ENCODE measurements around the gene GPR150. TPM values are rescaled to one million over a fixed set of nuclear protein-coding genes. Genes with fewer than 3 reads are reported as not detected.

GPR150 gene
- total RNA-seq, 1 donor = 0.36 TPM

- TF ChIP-seq CTCF (IDR thresholded peaks at IDR 0.05; ENCODE audit: extremely low read depth, low read depth, low read length) = no peak
- H3K27me3 ChIP-seq (ENCODE audit: insufficient read depth, low read length) = no peaks in the 10 kb centered on the region
- peaks cover 10% of the 10 kb centered on the region for H3K4me1 ChIP-seq (ENCODE audit: insufficient read depth, low read length)
- no peak overlapping the region for H3K4me3 ChIP-seq (ENCODE audit: insufficient read depth, low read length)
- no peak overlapping the region for H3K4me2 ChIP-seq (ENCODE audit: insufficient read depth, low read length)
- no peaks in the 10 kb centered on the region for H4K20me1 ChIP-seq (ENCODE audit: insufficient read depth, low read length)
- DNase-seq (ENCODE audit: insufficient read length, low spot score, missing footprints) = no peak
- no peak overlapping the region for H3K27ac ChIP-seq (ENCODE audit: low read depth, low read length)
- no peaks in the 10 kb centered on the region for H3K36me3 ChIP-seq (ENCODE audit: insufficient read depth, low read length)
- H3K9me3 ChIP-seq (ENCODE audit: low read depth, low read length) = no peaks in the 10 kb centered on the region
- H3K79me2 ChIP-seq (ENCODE audit: insufficient read depth, low read length) = no peaks in the 10 kb centered on the region
- H2AFZ ChIP-seq (ENCODE audit: low read length) = no peak overlapping the region
Measured at GRCh38 chr5:95649842-95650620, 30.1 kb downstream of the GPR150 start.

DNA sequence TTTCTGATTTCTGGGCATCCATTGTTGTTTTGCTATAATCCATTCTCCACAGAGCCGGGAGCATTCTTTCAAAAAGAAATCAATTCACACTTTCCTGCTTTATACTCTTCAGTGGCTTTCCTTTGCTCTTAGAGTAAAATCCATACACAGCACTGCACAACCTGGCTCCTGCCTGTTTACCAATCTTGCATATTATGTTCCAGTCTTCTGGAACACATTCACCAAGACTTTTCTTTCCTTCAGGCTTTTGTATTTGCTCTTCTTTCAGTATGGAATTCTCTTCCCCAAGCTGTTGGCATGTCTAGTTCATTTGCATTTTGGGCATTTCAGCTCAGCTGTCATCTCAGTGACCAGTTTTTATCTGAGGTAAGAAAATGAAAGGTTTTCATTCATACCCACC lies 33.0 kb downstream of the GPR150 start:
- H3K27ac ChIP-seq (ENCODE audit: low read depth, low read length) = no peak overlapping the region
- no peak for TF ChIP-seq CTCF (IDR thresholded peaks at IDR 0.05; ENCODE audit: extremely low read depth, low read depth, low read length)
- no peak overlapping the region for H3K4me3 ChIP-seq (ENCODE audit: insufficient read depth, low read length)

GRCh38 chr5:95654196-95654595 lies 34.3 kb downstream of the GPR150 start:
- Histone ChIP-seq H3K36me3 (ENCODE audit: insufficient read depth, low read length) (no peaks in the 10 kb centered on the region), H3K9me3 (ENCODE audit: low read depth, low read length) (no peaks in the 10 kb centered on the region), H3K4me2 (ENCODE audit: insufficient read depth, low read length) (no peak overlapping the region), H3K79me2 (ENCODE audit: insufficient read depth, low read length) (no peaks in the 10 kb centered on the region), H3K27me3 (ENCODE audit: insufficient read depth, low read length) (no peaks in the 10 kb centered on the region), H3K4me3 (ENCODE audit: insufficient read depth, low read length) (no peak overlapping the region), H3K27ac (ENCODE audit: low read depth, low read length) (no peak overlapping the region), H2AFZ (ENCODE audit: low read length) (no peak overlapping the region), H4K20me1 (ENCODE audit: insufficient read depth, low read length) (no peaks in the 10 kb centered on the region), H3K4me1 (ENCODE audit: insufficient read depth, low read length) (no peaks in the 10 kb centered on the region)
- no peak for DNase-seq (ENCODE audit: insufficient read length, low spot score, missing footprints)
- no peak for TF ChIP-seq CTCF (IDR thresholded peaks at IDR 0.05; ENCODE audit: extremely low read depth, low read depth, low read length)

More for the DNA sequence above, 33.0 kb downstream of the GPR150 start:
- Histone ChIP-seq H3K79me2 (ENCODE audit: insufficient read depth, low read length) (no peaks in the 10 kb centered on the region), H4K20me1 (ENCODE audit: insufficient read depth, low read length) (no peaks in the 10 kb centered on the region), H3K9me3 (ENCODE audit: low read depth, low read length) (no peaks in the 10 kb centered on the region), H3K27me3 (ENCODE audit: insufficient read depth, low read length) (no peaks in the 10 kb centered on the region), H3K4me1 (ENCODE audit: insufficient read depth, low read length) (peaks cover under 1% of the 10 kb centered on the region), H3K4me2 (ENCODE audit: insufficient read depth, low read length) (no peak overlapping the region), H2AFZ (ENCODE audit: low read length) (no peak overlapping the region), H3K36me3 (ENCODE audit: insufficient read depth, low read length) (no peaks in the 10 kb centered on the region)
- DNase-seq (ENCODE audit: insufficient read length, low spot score, missing footprints) = no peak

- H3K27ac ChIP-seq (ENCODE audit: low read depth, low read length) = no peak overlapping the region
- no peaks in the 10 kb centered on the region for H3K9me3 ChIP-seq (ENCODE audit: low read depth, low read length)
- no peaks in the 10 kb centered on the region for H3K4me1 ChIP-seq (ENCODE audit: insufficient read depth, low read length)
- no peaks in the 10 kb centered on the region for H4K20me1 ChIP-seq (ENCODE audit: insufficient read depth, low read length)
- no peak for TF ChIP-seq CTCF (IDR thresholded peaks at IDR 0.05; ENCODE audit: extremely low read depth, low read depth, low read length)
- no peak overlapping the region for H3K4me3 ChIP-seq (ENCODE audit: insufficient read depth, low read length)
- no peaks in the 10 kb centered on the region for H3K36me3 ChIP-seq (ENCODE audit: insufficient read depth, low read length)
- no peaks in the 10 kb centered on the region for H3K27me3 ChIP-seq (ENCODE audit: insufficient read depth, low read length)
- no peaks in the 10 kb centered on the region for H3K79me2 ChIP-seq (ENCODE audit: insufficient read depth, low read length)
- no peak for DNase-seq (ENCODE audit: insufficient read length, low spot score, missing footprints)
- no peak overlapping the region for H2AFZ ChIP-seq (ENCODE audit: low read length)
- H3K4me2 ChIP-seq (ENCODE audit: insufficient read depth, low read length) = no peak overlapping the region
Measured at GRCh38 chr5:95655575-95655974, 35.7 kb downstream of the GPR150 start.
